Stimulated activated effector memory CD8-positive, alpha-beta T cell treated with anti-CD3 and anti-CD28 coated beads, Interleukin-12 subunit alpha, Interleukin-12 subunit beta, amount 100 ng/mL, for 72 hours (primary cell): ENCODE results near the gene NELL1.

ENCODE experiments used
- ATAC-seq: fragments of 150-1000 bp; cut with Tn5 transposase; 2 replicates; pipeline ENCODE4 v1.10.0; 2021
- DNase-seq, 2 donors: peaks; one replicate each; pipeline ENCODE4 v3.0.0; 2021 to 2022; ENCODE audit warnings: low spot score in 2 of 2
- H3K27ac Mint-ChIP-seq: one replicate; pipeline ENCODE4 v1.8.0; 2022; ENCODE audit warnings: mild to moderate bottlenecking, mixed read lengths
- H3K36me3 Mint-ChIP-seq: one replicate; pipeline ENCODE4 v1.8.0; 2022; ENCODE audit warnings: mild to moderate bottlenecking, mixed read lengths
- H3K4me1 Mint-ChIP-seq: one replicate; pipeline ENCODE4 v1.8.0; 2022; ENCODE audit warnings: mixed read lengths
- H3K4me3 Mint-ChIP-seq: one replicate; pipeline ENCODE4 v1.8.0; 2022; ENCODE audit warnings: mild to moderate bottlenecking, mixed read lengths
- H3K9me3 Mint-ChIP-seq: one replicate; pipeline ENCODE4 v1.8.0; 2022; ENCODE audit warnings: mixed read lengths

NELL1 gene

GRCh38 chr11:21485006-21485405 lies 815.6 kb downstream of the NELL1 start:
- no peak overlapping the region for H3K27ac Mint-ChIP-seq
- ATAC-seq (no peak), DNase-seq (no peak)
- no peaks in the 10 kb centered on the region for H3K36me3 Mint-ChIP-seq
- H3K4me3 Mint-ChIP-seq, result no peak overlapping the region
- no peaks in the 10 kb centered on the region for H3K4me1 Mint-ChIP-seq
- H3K9me3 Mint-ChIP-seq, result peaks cover 20% of the 10 kb centered on the region

GRCh38 chr11:21485426-21485825 lies 816.0 kb downstream of the NELL1 start:
- no peak for ATAC-seq
- DNase-seq, result no peak
- Mint-ChIP-seq H3K9me3 (peaks cover 22% of the 10 kb centered on the region), H3K36me3 (no peaks in the 10 kb centered on the region), H3K27ac (no peak overlapping the region), H3K4me3 (no peak overlapping the region), H3K4me1 (no peaks in the 10 kb centered on the region)

GRCh38 chr11:21489416-21490115 lies 820.2 kb downstream of the NELL1 start:
- no peak for DNase-seq
- Mint-ChIP-seq H3K27ac (no peak overlapping the region), H3K4me3 (no peak overlapping the region), H3K9me3 (peaks cover 18% of the 10 kb centered on the region), H3K36me3 (no peaks in the 10 kb centered on the region), H3K4me1 (no peaks in the 10 kb centered on the region)
- ATAC-seq, result no peak

GRCh38 chr11:21492931-21493330 lies 823.5 kb downstream of the NELL1 start:
- Mint-ChIP-seq H3K9me3 (peaks cover 17% of the 10 kb centered on the region), H3K4me3 (no peak overlapping the region), H3K27ac (no peak overlapping the region), H3K4me1 (no peaks in the 10 kb centered on the region), H3K36me3 (no peaks in the 10 kb centered on the region)
- DNase-seq, result no peak
- no peak for ATAC-seq

DNA sequence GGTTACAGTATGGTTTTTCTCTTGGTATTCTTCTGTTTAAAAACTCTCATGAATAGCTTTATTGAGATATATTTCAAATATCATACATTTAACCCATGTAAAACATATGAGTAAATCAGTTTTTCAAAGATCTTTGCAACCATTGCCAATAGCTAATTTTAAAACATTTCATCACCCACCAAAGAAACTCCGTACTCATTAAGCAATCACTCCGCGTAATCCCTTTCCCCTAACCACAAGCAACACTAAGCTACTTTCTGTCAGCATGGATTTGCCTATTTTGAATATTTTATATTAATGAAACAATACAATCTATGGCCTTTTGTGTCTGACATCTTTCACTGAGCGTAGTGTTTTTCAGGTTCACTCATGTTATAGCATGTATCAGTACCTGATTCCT lies 825.6 kb downstream of the NELL1 start:
- Mint-ChIP-seq H3K27ac (no peak overlapping the region), H3K9me3 (peaks cover 12% of the 10 kb centered on the region), H3K4me1 (no peaks in the 10 kb centered on the region), H3K4me3 (no peak overlapping the region), H3K36me3 (no peaks in the 10 kb centered on the region)
- DNase-seq, result no peak
- ATAC-seq, result no peak

DNA sequence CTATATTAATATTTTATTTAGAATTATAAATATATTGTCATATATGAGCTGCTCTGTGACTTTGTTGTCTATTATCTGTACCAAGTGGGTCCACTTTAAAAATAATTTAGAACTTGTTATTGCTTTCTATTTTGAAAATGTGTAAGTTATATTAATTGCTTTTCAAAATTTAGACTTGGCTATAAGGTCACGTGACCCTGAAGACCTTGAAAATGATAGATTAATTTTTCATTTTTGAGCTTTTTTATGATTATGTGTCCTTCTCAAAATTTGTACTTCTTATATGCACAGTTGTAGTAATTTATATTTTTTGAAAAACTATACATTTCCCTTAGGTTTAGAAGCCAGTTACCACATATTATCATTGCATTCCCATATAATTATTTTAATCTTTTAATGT lies 826.5 kb downstream of the NELL1 start:
- H3K4me3 Mint-ChIP-seq, result no peak overlapping the region
- H3K36me3 Mint-ChIP-seq, result no peaks in the 10 kb centered on the region
- DNase-seq (no peak), ATAC-seq (no peak)
- H3K27ac Mint-ChIP-seq, result no peak overlapping the region
- H3K9me3 Mint-ChIP-seq, result peaks cover 10% of the 10 kb centered on the region
- H3K4me1 Mint-ChIP-seq, result no peaks in the 10 kb centered on the region

- DNase-seq (no peak), ATAC-seq (no peak)
- no peak overlapping the region for H3K27ac Mint-ChIP-seq
- H3K36me3 Mint-ChIP-seq, result no peaks in the 10 kb centered on the region
- no peaks in the 10 kb centered on the region for H3K4me1 Mint-ChIP-seq
- H3K4me3 Mint-ChIP-seq, result no peak overlapping the region
- peaks cover 21% of the 10 kb centered on the region for H3K9me3 Mint-ChIP-seq
Observed at GRCh38 chr11:21501245-21501644, 831.9 kb downstream of the NELL1 start.

GRCh38 chr11:21505070-21505469 lies 835.7 kb downstream of the NELL1 start:
- ATAC-seq (no peak), DNase-seq (no peak)
- H3K4me3 Mint-ChIP-seq, result no peak overlapping the region
- H3K9me3 Mint-ChIP-seq, result peaks cover 11% of the 10 kb centered on the region
- no peaks in the 10 kb centered on the region for H3K4me1 Mint-ChIP-seq
- no peak overlapping the region for H3K27ac Mint-ChIP-seq
- no peaks in the 10 kb centered on the region for H3K36me3 Mint-ChIP-seq

GRCh38 chr11:21511835-21512440 lies 842.6 kb downstream of the NELL1 start:
- H3K36me3 Mint-ChIP-seq, result no peaks in the 10 kb centered on the region
- no peak overlapping the region for H3K4me3 Mint-ChIP-seq
- H3K9me3 Mint-ChIP-seq, result peaks cover 14% of the 10 kb centered on the region
- H3K27ac Mint-ChIP-seq, result no peak overlapping the region
- DNase-seq (peak in 1 of 2 donors; percentile 49), ATAC-seq (no peak)
- H3K4me1 Mint-ChIP-seq, result no peaks in the 10 kb centered on the region

GRCh38 chr11:21514316-21514715 lies 844.9 kb downstream of the NELL1 start:
- Mint-ChIP-seq H3K36me3 (no peaks in the 10 kb centered on the region), H3K27ac (no peak overlapping the region), H3K9me3 (peaks cover 15% of the 10 kb centered on the region), H3K4me3 (no peak overlapping the region), H3K4me1 (no peaks in the 10 kb centered on the region)
- ATAC-seq (no peak), DNase-seq (no peak)

- no peak for DNase-seq
- Mint-ChIP-seq H3K36me3 (no peaks in the 10 kb centered on the region), H3K4me1 (no peaks in the 10 kb centered on the region), H3K9me3 (peaks cover 22% of the 10 kb centered on the region), H3K4me3 (no peak overlapping the region), H3K27ac (no peak overlapping the region)
- ATAC-seq, result no peak
Observed at GRCh38 chr11:21520244-21520643, 850.9 kb downstream of the NELL1 start.

GRCh38 chr11:21529187-21529586 lies 859.8 kb downstream of the NELL1 start:
- no peak for ATAC-seq
- Mint-ChIP-seq H3K4me1 (no peaks in the 10 kb centered on the region), H3K27ac (no peak overlapping the region), H3K4me3 (no peak overlapping the region), H3K36me3 (no peaks in the 10 kb centered on the region), H3K9me3 (peaks cover 14% of the 10 kb centered on the region)
- DNase-seq, result no peak

DNA sequence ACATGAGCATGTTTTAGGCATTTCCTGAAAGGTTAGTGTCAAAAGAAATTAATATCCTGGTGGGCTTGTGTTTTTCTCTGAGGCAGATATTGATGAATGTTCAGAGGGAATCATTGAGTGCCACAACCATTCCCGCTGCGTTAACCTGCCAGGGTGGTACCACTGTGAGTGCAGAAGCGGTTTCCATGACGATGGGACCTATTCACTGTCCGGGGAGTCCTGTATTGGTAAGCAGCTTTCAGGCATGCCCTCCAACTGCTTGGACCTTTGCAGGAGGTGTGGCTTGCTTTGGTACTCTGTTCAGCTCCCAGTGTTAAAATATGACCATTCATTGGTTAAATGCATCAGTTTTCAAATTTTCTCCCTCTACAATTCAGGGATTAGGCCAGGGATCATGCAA lies 864.9 kb downstream of the NELL1 start:
- DNase-seq (no peak), ATAC-seq (no peak)
- Mint-ChIP-seq H3K4me1 (no peaks in the 10 kb centered on the region), H3K9me3 (peaks cover 4% of the 10 kb centered on the region), H3K4me3 (no peak overlapping the region), H3K36me3 (no peaks in the 10 kb centered on the region), H3K27ac (no peak overlapping the region)

- H3K4me3 Mint-ChIP-seq, result no peak overlapping the region
- ATAC-seq, result no peak
- peaks cover 10% of the 10 kb centered on the region for H3K9me3 Mint-ChIP-seq
- no peaks in the 10 kb centered on the region for H3K36me3 Mint-ChIP-seq
- H3K27ac Mint-ChIP-seq, result no peak overlapping the region
- no peak for DNase-seq
- no peaks in the 10 kb centered on the region for H3K4me1 Mint-ChIP-seq
Observed at GRCh38 chr11:21537980-21538379, 868.6 kb downstream of the NELL1 start.

- Mint-ChIP-seq H3K9me3 (peaks cover 14% of the 10 kb centered on the region), H3K27ac (no peak overlapping the region), H3K36me3 (no peaks in the 10 kb centered on the region), H3K4me1 (no peaks in the 10 kb centered on the region), H3K4me3 (no peak overlapping the region)
- no peak for DNase-seq
- no peak for ATAC-seq
Observed at GRCh38 chr11:21541187-21541751, 871.9 kb downstream of the NELL1 start.

DNA sequence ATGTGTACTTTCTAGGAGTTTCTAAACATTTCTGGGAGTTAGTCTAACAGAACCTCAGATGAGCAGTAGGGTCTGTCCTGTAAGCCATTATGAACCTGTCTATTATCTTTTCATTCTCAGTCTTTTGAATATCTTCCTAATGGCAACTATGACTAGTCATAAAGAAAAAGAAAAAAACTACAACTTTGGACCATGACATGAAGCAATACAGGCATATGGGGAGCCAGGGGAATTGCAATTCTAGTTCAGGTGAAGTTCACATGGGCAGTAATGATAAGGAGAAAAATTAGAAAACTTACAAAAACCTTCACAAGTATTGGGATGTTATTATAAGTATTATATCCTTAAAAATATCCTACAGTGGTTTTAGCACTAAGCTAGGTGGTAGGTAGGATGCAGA lies 874.5 kb downstream of the NELL1 start:
- no peak for ATAC-seq
- no peaks in the 10 kb centered on the region for H3K36me3 Mint-ChIP-seq
- DNase-seq, result no peak
- H3K4me3 Mint-ChIP-seq, result no peak overlapping the region
- no peak overlapping the region for H3K27ac Mint-ChIP-seq
- peaks cover 23% of the 10 kb centered on the region for H3K9me3 Mint-ChIP-seq
- H3K4me1 Mint-ChIP-seq, result no peaks in the 10 kb centered on the region
